Activated CD8-positive, alpha-beta memory T cell treated with anti-CD3 and anti-CD28 coated beads, Interleukin-2, amount 50 U/mL, for 24 hours (primary cell): ENCODE results near the gene VSTM5.
A peak's percentile ranks its signal among the peaks of the same experiment; 100 is the strongest.
"Not testable (repeated sequence)": the region's sequence is repeated elsewhere in the genome, so short reads cannot be mapped to it uniquely, and the experiment has no call there.

Experiments used
- DNase-seq: peaks from one replicate; pipeline ENCODE4 v3.0.0-alpha.2; 2020; ENCODE audit errors: extremely low read depth

The VSTM5 gene

DNA sequence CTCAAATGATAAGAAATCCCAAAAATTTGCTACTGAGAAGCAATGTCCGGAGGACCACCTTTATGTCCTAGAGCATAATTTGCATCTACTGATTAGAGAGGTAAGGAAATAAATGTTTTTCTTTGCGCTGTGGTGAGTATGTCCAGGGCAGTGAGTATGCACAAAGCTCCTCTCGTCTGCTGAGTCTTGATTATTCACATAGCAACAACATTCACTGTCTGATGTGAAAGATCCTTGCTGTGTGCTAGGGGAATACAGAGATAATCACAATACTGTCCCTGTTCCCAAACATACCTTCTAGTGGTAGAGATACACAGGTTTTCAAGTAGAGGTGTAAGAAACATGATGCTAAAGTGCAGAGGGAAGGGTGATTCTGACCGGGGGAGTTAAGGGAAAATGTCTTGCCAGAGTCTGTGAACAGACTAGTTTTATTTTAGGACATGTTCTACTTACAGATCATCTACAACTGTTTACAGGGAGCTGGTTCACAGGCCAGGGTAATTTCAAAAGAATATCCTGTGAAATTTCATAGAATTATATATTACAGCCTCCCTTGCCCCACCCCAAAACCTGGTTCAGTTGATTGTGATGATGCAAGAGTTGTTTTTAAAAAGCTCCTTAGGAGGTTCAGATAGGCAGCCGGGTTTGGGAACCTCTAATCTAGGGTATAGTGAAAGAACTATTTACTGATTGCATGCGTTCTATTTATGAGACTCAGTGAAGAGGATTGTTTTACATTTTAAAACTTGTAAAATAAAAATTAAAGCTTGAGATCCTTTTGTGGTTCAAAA is 53.8 kb downstream of the VSTM5 start:
- no peak for DNase-seq

DNA sequence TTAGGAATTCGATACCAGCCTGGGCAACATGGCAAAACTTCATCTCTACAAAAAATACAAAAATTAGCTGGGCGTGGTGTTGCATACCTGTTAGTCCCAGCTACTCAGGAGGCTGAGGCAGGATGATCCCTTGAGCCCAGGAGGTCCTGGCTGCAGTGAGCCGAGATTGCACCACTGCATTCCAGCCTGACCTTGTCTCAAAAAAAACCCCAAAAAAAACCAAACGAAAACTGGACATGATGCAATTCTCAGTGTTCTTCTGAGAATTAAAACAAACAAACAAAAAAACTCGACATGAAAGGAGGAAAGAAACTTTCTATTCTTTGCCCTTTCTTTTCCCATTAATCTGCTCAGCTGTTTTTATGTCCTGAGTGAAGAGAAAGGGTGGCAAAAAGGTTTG is 58.9 kb downstream of the VSTM5 start:
- no peak for DNase-seq

DNA sequence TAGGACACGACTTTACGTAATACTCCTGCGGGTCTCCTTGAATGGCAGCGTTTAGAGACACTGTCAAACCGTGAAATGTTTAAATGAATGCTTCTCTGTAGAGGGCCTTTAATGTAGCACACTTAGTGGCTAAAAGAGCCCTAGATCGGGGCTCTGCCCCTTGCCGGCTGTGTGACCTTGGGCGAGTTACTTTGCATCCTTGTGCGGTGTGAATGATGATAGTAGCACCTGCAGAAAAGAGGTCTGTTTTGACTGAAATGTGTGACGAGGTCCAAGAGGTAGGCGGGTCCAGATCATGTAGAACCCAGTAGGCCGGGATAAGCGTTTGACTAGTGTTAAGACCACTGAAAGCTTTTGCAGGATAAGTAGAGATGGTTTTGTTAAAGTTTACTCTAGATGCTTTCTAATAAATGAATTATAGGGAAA is 65.5 kb downstream of the VSTM5 start:
- no peak for DNase-seq

DNA sequence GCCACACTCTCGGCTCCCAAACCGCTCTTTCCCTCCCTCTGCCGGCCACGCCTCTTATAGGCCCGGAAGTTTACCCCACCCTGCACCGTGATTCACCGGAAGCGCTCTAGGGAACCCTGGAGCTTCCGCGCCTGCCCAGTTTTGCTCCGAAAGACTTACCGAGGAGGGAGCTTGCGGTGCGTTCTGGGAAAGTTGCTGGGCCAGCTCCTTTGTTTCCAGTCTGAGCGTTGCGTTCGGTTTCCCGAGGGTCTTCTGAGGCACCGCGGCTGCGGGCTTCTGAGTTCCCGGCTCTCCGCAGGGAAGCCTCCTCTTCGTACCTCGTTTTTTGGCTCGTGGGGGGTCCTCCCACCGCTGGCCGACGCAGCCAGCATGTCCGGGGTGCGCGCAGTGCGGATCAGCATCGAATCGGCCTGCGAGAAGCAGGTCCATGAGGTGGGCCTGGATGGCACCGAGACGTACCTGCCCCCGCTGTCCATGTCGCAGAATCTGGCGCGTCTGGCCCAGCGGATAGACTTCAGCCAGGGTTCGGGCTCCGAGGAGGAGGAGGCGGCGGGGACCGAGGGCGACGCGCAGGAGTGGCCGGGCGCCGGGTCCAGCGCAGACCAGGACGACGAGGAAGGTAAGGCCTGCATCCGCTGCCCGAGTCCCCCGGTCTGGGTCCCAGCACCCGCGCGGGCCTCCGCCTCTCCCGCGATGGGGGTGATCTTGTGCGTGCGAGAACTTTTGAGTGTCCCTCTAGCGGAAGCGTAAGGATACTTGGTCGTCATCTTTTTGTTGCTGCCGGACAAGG is 66.1 kb downstream of the VSTM5 start, which contains the start of gene MED17:
Gene MED17 (plus strand): TSS at position 138 of the 790 bp plus-strand sequence. CDS start 232 bp downstream, at position 370.
- peak; percentile 80 for DNase-seq

DNA sequence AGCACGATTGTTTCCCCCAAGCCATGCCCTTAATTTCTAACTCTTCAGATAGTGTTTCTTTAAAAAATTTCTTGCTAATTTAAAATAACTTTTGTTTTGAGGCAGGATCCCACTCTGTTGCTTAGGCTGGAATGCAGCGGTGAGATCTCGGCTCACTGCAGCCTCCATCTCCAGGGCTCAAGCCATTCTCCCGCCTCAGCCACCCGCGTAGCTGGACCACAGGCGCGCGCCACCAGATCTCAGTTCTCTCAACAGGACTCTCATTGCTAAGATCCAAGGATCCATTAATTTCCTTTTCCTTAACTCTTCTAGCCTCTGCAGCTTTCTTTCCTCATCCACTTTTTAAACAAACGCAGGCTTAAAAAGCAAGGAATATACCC is 66.7 kb downstream of the VSTM5 start:
- no peak for DNase-seq

DNA sequence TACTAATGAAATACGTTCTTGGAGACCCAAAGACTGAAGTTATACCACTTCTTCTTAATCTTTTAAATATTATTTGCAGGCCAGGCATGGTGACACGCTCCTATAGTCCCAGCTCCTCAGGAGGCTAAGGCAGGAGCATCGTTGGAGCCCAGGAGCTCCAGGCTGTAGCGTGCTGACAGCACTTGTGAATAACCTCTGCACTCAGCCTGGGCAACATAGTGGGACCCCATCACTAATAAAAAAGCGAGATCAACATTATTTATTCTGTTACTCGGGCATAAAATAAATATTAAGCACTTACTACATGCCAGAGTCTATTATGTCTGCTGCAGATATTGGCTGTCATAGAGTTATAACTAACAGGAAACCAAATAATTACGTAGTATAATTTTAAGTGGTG is 67.1 kb downstream of the VSTM5 start:
- no peak for DNase-seq

DNA sequence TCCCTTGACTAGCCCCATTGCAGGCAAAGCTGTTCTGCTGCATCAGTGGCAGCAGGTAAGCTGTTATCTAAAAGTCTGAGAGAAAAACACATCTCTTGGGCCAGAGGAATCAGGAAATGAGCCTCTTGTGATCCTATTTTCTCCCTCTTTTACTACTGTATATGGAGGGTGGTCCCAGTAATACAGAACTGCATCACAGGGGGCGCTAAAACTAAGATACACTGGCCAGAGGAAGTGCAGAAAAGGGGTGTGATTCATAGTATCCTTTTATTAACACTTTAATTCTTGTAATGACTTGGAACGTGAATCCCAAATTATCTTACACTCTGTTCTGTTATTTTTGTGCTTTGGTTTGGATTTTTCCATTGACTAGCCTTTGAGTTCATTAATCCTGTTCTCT is 75.1 kb downstream of the VSTM5 start:
- DNase-seq = no peak

DNA sequence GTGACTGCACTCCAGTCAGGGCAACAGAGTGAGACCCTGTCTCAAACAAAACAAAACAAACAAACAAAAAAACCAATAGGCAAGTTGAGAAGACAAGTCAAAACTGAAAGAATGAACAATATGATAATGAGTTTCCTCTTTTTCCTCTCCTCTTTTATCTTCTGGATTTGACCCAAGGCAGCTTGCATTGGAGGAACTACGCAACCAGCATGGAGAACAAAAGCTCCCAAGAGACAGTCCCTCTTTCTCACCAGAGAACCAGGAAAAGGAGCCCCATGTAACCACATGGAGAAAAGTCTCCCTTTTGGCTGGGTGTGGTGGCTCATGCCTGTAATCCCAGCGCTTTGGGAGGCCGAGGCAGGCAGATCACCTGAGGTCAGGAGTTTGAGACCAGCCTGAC is 75.9 kb downstream of the VSTM5 start:
- not testable (repeated sequence) for DNase-seq

DNA sequence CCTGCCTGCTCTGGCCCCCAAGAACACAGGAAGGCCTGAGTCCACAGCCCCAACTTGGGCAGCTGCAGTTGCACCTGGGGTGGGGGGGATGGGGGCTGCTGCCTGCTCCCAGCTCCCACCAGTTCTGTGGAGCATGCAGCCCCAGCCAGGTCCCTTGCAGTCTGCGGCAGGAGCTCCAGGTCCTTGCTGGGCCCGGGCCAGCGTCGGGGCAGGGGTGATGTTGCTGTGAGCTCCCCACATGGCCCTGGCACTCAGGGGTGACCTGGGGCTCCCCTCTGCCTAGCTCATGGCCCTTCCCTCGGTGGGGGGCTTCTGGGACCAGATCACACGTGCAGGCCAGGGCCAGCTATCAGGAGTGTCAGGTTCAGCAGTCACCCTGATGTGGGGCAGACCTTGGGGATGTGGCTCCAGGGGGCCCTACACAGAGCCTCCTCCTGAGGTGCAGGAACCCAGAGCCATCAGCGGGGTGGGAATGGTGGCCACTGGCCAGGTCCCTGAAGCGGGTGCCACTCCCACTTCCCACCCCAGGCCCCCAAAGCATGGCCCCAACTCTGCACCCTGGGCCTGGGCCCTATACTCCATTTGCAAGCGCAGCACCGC is 76.7 kb downstream of the VSTM5 start:
- DNase-seq = no peak

DNA sequence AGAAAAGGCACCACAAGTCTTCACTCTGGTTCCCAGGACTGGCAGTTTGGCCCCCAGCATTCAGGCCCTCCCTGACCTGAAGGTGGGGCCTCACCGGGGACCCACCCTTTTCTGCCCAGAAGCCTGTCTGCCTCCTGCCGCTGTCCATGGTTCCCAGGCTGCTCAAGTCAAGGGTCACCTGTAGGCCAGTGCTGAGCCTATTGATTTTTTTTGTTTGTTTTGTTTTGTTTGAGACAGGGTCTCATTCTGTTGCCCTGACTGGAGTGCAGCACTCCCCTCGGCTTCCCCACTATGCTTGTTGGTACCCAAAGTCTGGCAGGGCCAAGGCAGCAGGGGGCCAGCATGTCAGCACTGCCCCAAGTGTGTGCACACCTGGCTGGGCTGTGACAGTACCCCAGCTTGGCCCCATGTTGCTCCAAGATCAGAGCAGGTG is 77.4 kb downstream of the VSTM5 start:
- no peak for DNase-seq

DNA sequence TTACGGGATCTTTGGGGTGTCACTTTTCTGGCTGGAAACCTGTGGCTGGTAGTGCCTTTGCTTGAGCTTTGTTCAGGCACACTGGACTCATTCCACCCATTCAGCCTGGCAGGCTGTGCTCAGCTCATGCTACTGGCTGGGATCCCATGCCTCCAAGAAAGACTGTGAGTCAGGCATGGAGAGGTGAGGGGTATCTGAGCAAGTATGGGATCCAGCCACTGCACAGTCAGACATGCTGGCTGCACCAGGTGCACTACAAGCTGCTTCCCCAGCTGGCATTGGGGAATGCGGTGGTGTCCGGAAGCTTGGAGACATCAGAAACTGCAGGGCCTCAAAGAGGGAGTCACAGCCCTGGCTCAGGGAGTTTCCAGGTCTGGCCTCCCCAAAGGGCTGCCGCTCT is 78.3 kb downstream of the VSTM5 start:
- DNase-seq = no peak

DNA sequence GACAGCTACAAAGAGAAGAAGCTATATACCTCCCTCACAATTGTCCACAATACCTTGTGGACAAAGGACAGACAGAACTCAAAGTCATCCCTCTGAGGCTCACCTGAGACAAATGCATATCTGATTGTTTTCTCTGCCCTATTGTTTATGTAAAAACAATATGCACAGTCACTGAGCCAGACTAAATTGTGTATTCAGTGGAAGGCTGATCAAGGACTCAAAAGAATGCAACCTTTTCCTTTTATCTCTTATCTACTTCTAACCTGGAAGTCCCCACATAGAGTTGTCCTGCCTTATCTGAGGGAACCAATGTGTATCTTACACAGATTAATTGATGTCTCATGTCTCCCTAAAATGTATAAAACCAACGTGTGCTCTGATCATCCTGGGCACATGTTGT is 80.3 kb downstream of the VSTM5 start:
- no peak for DNase-seq
